Endothelial cell of umbilical vein (primary cell): ENCODE measurements around the gene BCAR1. TPM values are rescaled to one million over a fixed set of nuclear protein-coding genes. Genes with fewer than 3 reads are reported as not detected.

Experiments
- BruUV-seq: library from RNA; stranded (reverse); fragments of 400-500 nt; replicated peaks from 2 replicates; lab custom pipeline; 2021; lab: Mats Ljungman, UMichigan
- CTCF ChIA-PET: fragments of 300-600, 350-600 bp; sonication (Branson Sonifier 250); formaldehyde crosslinking; loops from one replicate; lab custom pipeline; 2021; ENCODE audit warnings: antibody characterized with exemption, inconsistent platforms; lab: Charles Lee
- POLR2A ChIA-PET: fragments of 300-600, 350-600 bp; sonication (Branson Sonifier 250); formaldehyde crosslinking; loops from one replicate; lab custom pipeline; 2021; ENCODE audit warnings: antibody characterized with exemption, inconsistent platforms; lab: Charles Lee
- DNase-seq: peaks from one replicate; pipeline ENCODE4 v3.0.0-alpha.2; 2011; ENCODE audit warnings: low read depth, low spot score
- FAIRE-seq: peaks from 2 replicates; lab custom pipeline; 2011; peaks lifted over from hg19 to GRCh38; lab: Jason Lieb, UNC
- H2AFZ ChIP-seq: 2 replicates; pipeline ENCODE4 v1.6.0; 2012; ENCODE audit warnings: low read depth, low read length, control low read depth, inconsistent platforms
- H3K27ac ChIP-seq: 2 replicates; pipeline ENCODE4 v1.5.1; 2011; ENCODE audit warnings: low read depth, mild to moderate bottlenecking, control low read depth, low read length, moderate library complexity; ENCODE audit not compliant: insufficient read depth
- H3K27me3 ChIP-seq, 2 experiments: 2 replicates each; pipeline versions ENCODE4 v1.6.0 to v1.6.1; 2011; ENCODE audit warnings: low read length in 2 of 2, mixed read lengths in 1 of 2; ENCODE audit not compliant: control insufficient read depth in 2 of 2, insufficient read depth in 2 of 2
- H3K36me3 ChIP-seq, 2 experiments: 2 replicates in 1 of 2; 3 replicates in 1 of 2; pipeline ENCODE4 v1.5.1; 2011; ENCODE audit warnings: low read length in 2 of 2, mild to moderate bottlenecking in 1 of 2, moderate library complexity in 1 of 2; ENCODE audit not compliant: control insufficient read depth in 2 of 2, insufficient read depth in 2 of 2; ENCODE audit errors: extremely low read depth in 1 of 2
- H3K4me1 ChIP-seq: 3 replicates; pipeline ENCODE4 v1.5.1; 2011; ENCODE audit warnings: mild to moderate bottlenecking, low read length; ENCODE audit not compliant: control insufficient read depth, insufficient read depth; ENCODE audit errors: extremely low read depth
- H3K4me2 ChIP-seq: 2 replicates; pipeline ENCODE4 v1.6.1; 2011; ENCODE audit warnings: low read length, control low read depth, mixed read lengths; ENCODE audit not compliant: insufficient read depth
- H3K4me3 ChIP-seq, 3 experiments: fragments of 200-600 bp in 1 of 3; sonication (generic), shearing (Covaris generic) in 1 of 3; replicated peaks in 1 of 3; 2 replicates each; pipeline ENCODE4 v1.5.1; 2011 to 2016; ENCODE audit warnings: control low read depth in 3 of 3, low read length in 3 of 3, mild to moderate bottlenecking in 2 of 3, inconsistent platforms in 1 of 3, low read depth in 1 of 3, moderate library complexity in 1 of 3; ENCODE audit not compliant: insufficient read depth in 1 of 3
- H3K79me2 ChIP-seq: 2 replicates; pipeline ENCODE4 v1.6.0; 2012; ENCODE audit warnings: low read length, inconsistent platforms; ENCODE audit not compliant: control insufficient read depth, insufficient read depth
- H3K9ac ChIP-seq: replicated peaks from 2 replicates; pipeline ENCODE3; 2011; ENCODE audit warnings: low read length, control low read depth; ENCODE audit not compliant: insufficient read depth; ENCODE audit errors: extremely low read depth
- H3K9me1 ChIP-seq: replicated peaks from 3 replicates; pipeline ENCODE4 v1.6.0; 2011; ENCODE audit warnings: mild to moderate bottlenecking, low read length; ENCODE audit not compliant: control insufficient read depth, insufficient read depth; ENCODE audit errors: extremely low read depth
- H3K9me3 ChIP-seq: replicated peaks from 2 replicates; pipeline ENCODE4 v1.5.1; 2012; ENCODE audit warnings: low read length, inconsistent platforms; ENCODE audit not compliant: control insufficient read depth, insufficient read depth
- H4K20me1 ChIP-seq: replicated peaks from 2 replicates; pipeline ENCODE3; 2011; ENCODE audit warnings: mild to moderate bottlenecking, low read length; ENCODE audit not compliant: control insufficient read depth, insufficient read depth; ENCODE audit errors: extremely low read depth
- CTCF ChIP-seq, 2 donors: IDR thresholded peaks; 1 replicate in 1 of 2; 2 replicates in 1 of 2; pipeline ENCODE4 v1.5.1; 2011; ENCODE audit warnings: low read length in 2 of 2, mild to moderate bottlenecking in 2 of 2, moderate library complexity in 2 of 2, control low read depth in 1 of 2, inconsistent platforms in 1 of 2, low read depth in 1 of 2; ENCODE audit not compliant: insufficient read depth in 1 of 2; ENCODE audit errors: extremely low read depth in 1 of 2
- EZH2 ChIP-seq: IDR thresholded peaks from 2 replicates; pipeline ENCODE4 v1.6.1; 2012; ENCODE audit warnings: borderline replicate concordance, low read depth, mild to moderate bottlenecking, moderate library complexity, low read length, inconsistent platforms; ENCODE audit not compliant: severe bottlenecking
- FOS ChIP-seq: IDR thresholded peaks from 2 replicates; pipeline ENCODE4 v1.6.1; 2011; ENCODE audit warnings: mild to moderate bottlenecking, low read length, moderate library complexity, borderline replicate concordance; ENCODE audit not compliant: insufficient read depth
- JUN ChIP-seq: IDR thresholded peaks from 2 replicates; pipeline ENCODE4 v1.6.1; 2011; ENCODE audit warnings: borderline replicate concordance, low read depth; ENCODE audit not compliant: insufficient read length, insufficient read depth
- MYC ChIP-seq: IDR thresholded peaks from one replicate; pipeline ENCODE4 v1.6.1; 2011; ENCODE audit warnings: mild to moderate bottlenecking, low read depth, low read length
- POLR2A ChIP-seq: IDR thresholded peaks from 2 replicates; pipeline ENCODE4 v1.6.1; 2012; ENCODE audit warnings: low read depth, mild to moderate bottlenecking, control low read depth, low read length
- POLR2AphosphoS5 ChIP-seq: IDR thresholded peaks from 2 replicates; pipeline ENCODE4 v1.6.1; 2012; ENCODE audit warnings: low read depth, mild to moderate bottlenecking, control low read depth, low read length, moderate library complexity; ENCODE audit not compliant: insufficient read depth
- dilution Hi-C: fragments of 300-500 bp; cut with MboI; formaldehyde crosslinking; loops from one replicate; pipeline ENCODE4 v1.15.0; 2019; ENCODE audit warnings: low sequenced_read_pairs; ENCODE audit not compliant: extremely low pct_ligation_motif_present
- intact Hi-C: fragments of 100-400 bp; cut with micrococcal nuclease; formaldehyde crosslinking; loops from one replicate; pipeline ENCODE4 v1.10.0; 2022
- polyA plus RNA-seq, 4 experiments: library from polyadenylated mRNA; depleted of rRNA in 3 of 4; stranded (reverse) in 3 of 4; unstranded in 1 of 4; fragments of >200 nt; gene quantifications; 2 replicates each; pipeline versions ENCODE4 v1.2.1 to v1.2.3, GENCODE V29; 2011 to 2012; ENCODE audit warnings: missing spikeins in 1 of 4
- total RNA-seq: library from RNA; stranded (reverse); gene quantifications from 2 replicates; pipeline ENCODE4 v1.2.3, GENCODE V29; 2021

The BCAR1 gene
- total and polyA plus RNA-seq, 2 donors (not counting 3 experiments of a cell fraction or from before 2014, with no cell fraction given) = 171 to 267 TPM

- no peaks in the 10 kb centered on the region for H3K79me2 ChIP-seq
- ChIA-PET CTCF (interaction anchor here (1.2 to 1.3 kb wide), 2 partner anchors 18 to 182 kb away, joined by 3 to 4 read pairs; no protein-coding TSS in a partner anchor), POLR2A (no interaction called here)
- H3K36me3 ChIP-seq = no peaks in the 10 kb centered on the region
- H3K4me1 ChIP-seq = no peaks in the 10 kb centered on the region
- H3K9me1 ChIP-seq = no peaks in the 10 kb centered on the region
- intact Hi-C loops (no loop called here), dilution Hi-C loops (no loop called here)
- H3K9me3 ChIP-seq = no peaks in the 10 kb centered on the region
- no peaks in the 10 kb centered on the region for H4K20me1 ChIP-seq
- no peaks in the 10 kb centered on the region for H3K27me3 ChIP-seq
- FAIRE-seq (no peak), DNase-seq (no peak)
- TF ChIP-seq CTCF (IDR thresholded peaks at IDR 0.05; ENCODE audit: extremely low read depth in 1 of 2, insufficient read depth in 1 of 2, low read depth in 1 of 2, low read length in 2 of 2) (no peak), JUN (no peak), FOS (no peak), EZH2 (no peak), POLR2A (no peak), POLR2AphosphoS5 (no peak), MYC (no peak)
- H3K27ac ChIP-seq = no peak overlapping the region
- no peak overlapping the region for H3K9ac ChIP-seq
- H3K4me2 ChIP-seq = no peak overlapping the region
- H2AFZ ChIP-seq = no peak overlapping the region
- no TSS peak for BruUV-seq
- no peak overlapping the region for H3K4me3 ChIP-seq
These were observed 34.8 kb downstream of the BCAR1 start for GRCh38 chr16:75216576-75216975.
